IMR-90 (cell line): ENCODE measurements around the gene AGR3. TPM values are rescaled to one million over a fixed set of nuclear protein-coding genes. Genes with fewer than 3 reads are reported as not detected.

ENCODE experiments used
- ATAC-seq: fragments of 200-7000 bp; cut with Tn5 transposase; 2 replicates; pipeline ENCODE4 v1.9.1; 2020; ENCODE audit warnings: low read depth, mild to moderate bottlenecking, moderate library complexity
- BruUV-seq: library from RNA; stranded (reverse); fragments of 400-500 nt; replicated peaks from 2 replicates; lab custom pipeline; 2021; lab: Mats Ljungman, UMichigan
- CTCF ChIA-PET: fragments of 300-600 bp; formaldehyde crosslinking; extraction: SDS; loops from one replicate; lab custom pipeline; 2021; ENCODE audit warnings: antibody characterized with exemption; lab: Yijun Ruan, JAX
- POLR2A ChIA-PET: fragments of 300-600 bp; sonication (Branson Sonifier 250); formaldehyde crosslinking; loops from one replicate; lab custom pipeline; 2022; ENCODE audit warnings: antibody characterized with exemption; ENCODE audit not compliant: unreplicated experiment; lab: Charles Lee
- DNase-seq: peaks from one replicate; pipeline ENCODE4 v3.0.0; 2013
- H2AFZ ChIP-seq: replicated peaks from 2 replicates; pipeline ENCODE3; 2013; ENCODE audit warnings: low read length, mild to moderate bottlenecking; ENCODE audit not compliant: poor library complexity
- H2AK5ac ChIP-seq: 2 replicates; pipeline ENCODE4 v1.6.1; 2013; ENCODE audit warnings: low read depth, low read length, inconsistent platforms
- H2AK9ac ChIP-seq: replicated peaks from 2 replicates; pipeline ENCODE3; 2013; ENCODE audit warnings: mild to moderate bottlenecking, low read depth, low read length, moderate library complexity; ENCODE audit not compliant: poor library complexity
- H2BK120ac ChIP-seq: 2 replicates; pipeline ENCODE4 v1.6.1; 2013; ENCODE audit warnings: low read depth, low read length, inconsistent platforms
- H2BK15ac ChIP-seq: 3 replicates; pipeline ENCODE4 v1.6.1; 2013; ENCODE audit warnings: low read depth, low read length, inconsistent platforms
- H2BK20ac ChIP-seq: 2 replicates; pipeline ENCODE4 v1.6.1; 2013; ENCODE audit warnings: low read depth, mild to moderate bottlenecking, inconsistent platforms, low read length, moderate library complexity
- H2BK5ac ChIP-seq: 2 replicates; pipeline ENCODE4 v1.6.1; 2013; ENCODE audit warnings: mild to moderate bottlenecking, low read depth, low read length, inconsistent platforms; ENCODE audit not compliant: poor library complexity, severe bottlenecking
- H3K14ac ChIP-seq: replicated peaks from 2 replicates; pipeline ENCODE4 v1.6.1; 2013; ENCODE audit warnings: low read depth, low read length, inconsistent platforms
- H3K18ac ChIP-seq: 2 replicates; pipeline ENCODE4 v1.6.1; 2013; ENCODE audit warnings: low read depth, low read length, control low read depth
- H3K23ac ChIP-seq: 2 replicates; pipeline ENCODE4 v1.6.1; 2013; ENCODE audit warnings: low read depth, low read length, inconsistent platforms
- H3K27ac ChIP-seq: 2 replicates; pipeline ENCODE4 v1.5.1; 2013; ENCODE audit warnings: mild to moderate bottlenecking, control low read depth, low read length; ENCODE audit not compliant: insufficient read depth
- H3K27me3 ChIP-seq: 2 replicates; pipeline ENCODE4 v1.6.1; 2013; ENCODE audit warnings: low read length; ENCODE audit not compliant: control insufficient read depth, insufficient read depth
- H3K36me3 ChIP-seq: 2 replicates; pipeline ENCODE4 v1.6.1; 2013; ENCODE audit warnings: low read length, mixed read lengths; ENCODE audit not compliant: control insufficient read depth, insufficient read depth
- H3K4ac ChIP-seq: 2 replicates; pipeline ENCODE4 v1.6.1; 2013; ENCODE audit warnings: low read depth, low read length, inconsistent platforms
- H3K4me1 ChIP-seq: 2 replicates; pipeline ENCODE4 v1.6.1; 2013; ENCODE audit warnings: low read length, mixed read lengths; ENCODE audit not compliant: control insufficient read depth, insufficient read depth
- H3K4me2 ChIP-seq: 2 replicates; pipeline ENCODE4 v1.6.1; 2013; ENCODE audit warnings: low read depth, mild to moderate bottlenecking, control low read depth, low read length, moderate library complexity
- H3K4me3 ChIP-seq: 2 replicates; pipeline ENCODE4 v1.5.1; 2013; ENCODE audit warnings: low read depth, mild to moderate bottlenecking, control low read depth, low read length, moderate library complexity; ENCODE audit not compliant: insufficient read depth
- H3K56ac ChIP-seq: 2 replicates; pipeline ENCODE4 v1.6.1; 2013; ENCODE audit warnings: low read length, inconsistent platforms; ENCODE audit not compliant: insufficient read depth; ENCODE audit errors: extremely low read depth
- H3K79me1 ChIP-seq, 2 experiments: 2 replicates each; pipeline ENCODE4 v1.6.1; 2013; ENCODE audit warnings: low read length in 2 of 2, inconsistent platforms in 1 of 2, low read depth in 1 of 2
- H3K9ac ChIP-seq: 2 replicates; pipeline ENCODE4 v1.6.1; 2013; ENCODE audit warnings: low read depth, low read length, control low read depth
- H3K9me1 ChIP-seq: 2 replicates; pipeline ENCODE4 v1.6.1; 2013; ENCODE audit warnings: low read length, inconsistent platforms; ENCODE audit not compliant: insufficient read depth
- H3K9me3 ChIP-seq: 2 replicates; pipeline ENCODE4 v1.6.1; 2013; ENCODE audit warnings: low read length; ENCODE audit not compliant: control insufficient read depth, insufficient read depth
- H4K20me1 ChIP-seq: 2 replicates; pipeline ENCODE4 v1.6.1; 2013; ENCODE audit warnings: low read length, inconsistent platforms; ENCODE audit not compliant: insufficient read depth
- H4K5ac ChIP-seq: 2 replicates; pipeline ENCODE4 v1.6.1; 2013; ENCODE audit warnings: mild to moderate bottlenecking, low read depth, low read length, control low read depth
- H4K8ac ChIP-seq, 2 experiments: 2 replicates each; pipeline ENCODE4 v1.6.1; 2013; ENCODE audit warnings: low read depth in 2 of 2, low read length in 2 of 2, control low read depth in 1 of 2, inconsistent platforms in 1 of 2
- H4K91ac ChIP-seq: 2 replicates; pipeline ENCODE4 v1.6.1; 2013; ENCODE audit warnings: low read depth, low read length, inconsistent platforms; ENCODE audit not compliant: insufficient read depth
- BHLHE40 ChIP-seq: fragments of 150-350 bp; IDR thresholded peaks from 2 replicates; pipeline ENCODE4 v1.6.1; 2016; ENCODE audit warnings: mild to moderate bottlenecking, low read depth, low read length
- CEBPB ChIP-seq: IDR thresholded peaks from 2 replicates; pipeline ENCODE4 v1.6.1; 2012; ENCODE audit warnings: low read depth, low read length, improper control_type of control experiment
- CHD1 ChIP-seq: IDR thresholded peaks from 2 replicates; pipeline ENCODE4 v1.6.1; 2012; ENCODE audit warnings: low read depth, low read length, improper control_type of control experiment
- CTCF ChIP-seq: conservative IDR thresholded peaks from 2 replicates; pipeline ENCODE4 v1.5.1; 2012; ENCODE audit warnings: mild to moderate bottlenecking, low read depth, low read length, improper control_type of control experiment
- ELK1 ChIP-seq: fragments of 150-350 bp; IDR thresholded peaks from 2 replicates; pipeline ENCODE4 v1.6.1; 2016; ENCODE audit warnings: low read depth, mild to moderate bottlenecking, low read length, moderate library complexity, borderline replicate concordance
- FOS ChIP-seq: fragments of 150-350 bp; IDR thresholded peaks from 2 replicates; pipeline ENCODE4 v1.6.1; 2016; ENCODE audit warnings: low read depth, low read length
- MAFK ChIP-seq: IDR thresholded peaks from 2 replicates; pipeline ENCODE4 v1.6.1; 2012; ENCODE audit warnings: low read depth, low read length, improper control_type of control experiment
- MAZ ChIP-seq: IDR thresholded peaks from 2 replicates; pipeline ENCODE4 v1.6.1; 2012; ENCODE audit warnings: low read depth, mild to moderate bottlenecking, low read length, improper control_type of control experiment, moderate library complexity, borderline replicate concordance
- MXI1 ChIP-seq: IDR thresholded peaks from 2 replicates; pipeline ENCODE4 v1.6.1; 2012; ENCODE audit warnings: low read depth, mild to moderate bottlenecking, low read length, moderate library complexity, borderline replicate concordance
- NFE2L2 ChIP-seq: fragments of 150-350 bp; IDR thresholded peaks from 2 replicates; pipeline ENCODE4 v1.6.1; 2016; ENCODE audit warnings: low read depth, mild to moderate bottlenecking, low read length
- POLR2A ChIP-seq: IDR thresholded peaks from 2 replicates; pipeline ENCODE4 v1.6.1; 2012; ENCODE audit warnings: mild to moderate bottlenecking, low read depth, low read length
- RAD21 ChIP-seq: IDR thresholded peaks from 2 replicates; pipeline ENCODE4 v1.6.1; 2012; ENCODE audit warnings: low read length, improper control_type of control experiment
- RCOR1 ChIP-seq: IDR thresholded peaks from 2 replicates; pipeline ENCODE4 v1.6.1; 2012; ENCODE audit warnings: mild to moderate bottlenecking, low read length, improper control_type of control experiment; ENCODE audit not compliant: insufficient replicate concordance
- RFX5 ChIP-seq: IDR thresholded peaks from 2 replicates; pipeline ENCODE4 v1.8.0; 2012; ENCODE audit warnings: low read depth, mild to moderate bottlenecking, low read length, moderate library complexity
- SMC3 ChIP-seq: fragments of 150-350 bp; IDR thresholded peaks from 2 replicates; pipeline ENCODE4 v1.6.1; 2016; ENCODE audit warnings: low read depth, mild to moderate bottlenecking, antibody characterized with exemption, low read length, moderate library complexity
- USF2 ChIP-seq: fragments of 150-350 bp; IDR thresholded peaks from 2 replicates; pipeline ENCODE4 v1.6.1; 2017; ENCODE audit warnings: mild to moderate bottlenecking, antibody characterized with exemption, low read length, low read depth
- WGBS, 2 experiments: methylation state at CpG; one replicate each; pipeline versions ENCODE4 v1.1.5 to v1.1.7; 2013; ENCODE audit warnings: missing lambda C conversion rate in 2 of 2; ENCODE audit not compliant: insufficient read length in 1 of 2; ENCODE audit errors: extremely low coverage in 2 of 2; 5-methylcytosine and 5-hydroxymethylcytosine counted together
- dilution Hi-C: fragments of 300-500 bp; cut with HindIII; formaldehyde crosslinking; loops from one replicate; pipeline ENCODE4 v1.14.3; 2018; ENCODE audit warnings: low sequenced_read_pairs; ENCODE audit not compliant: unreplicated experiment
- in situ Hi-C: fragments of 300-500 bp; cut with MboI; formaldehyde crosslinking; loops from 3 replicates; pipeline ENCODE4 v1.14.3; 2019; ENCODE audit warnings: low sequenced_read_pairs, inconsistent platforms, mixed read lengths
- intact Hi-C: fragments of 100-400 bp; cut with micrococcal nuclease; formaldehyde crosslinking; loops from 2 replicates; pipeline ENCODE4 v1.10.0; 2022
- polyA plus RNA-seq, 3 experiments: library from polyadenylated mRNA; depleted of rRNA; stranded (reverse); fragments of >200 nt; gene quantifications; 2 replicates each; pipeline ENCODE4 v1.2.3, GENCODE V29; 2012; ENCODE audit warnings: low replicate concordance in 1 of 3
- total RNA-seq: library from RNA; depleted of rRNA; stranded (reverse); fragments of >200 nt; gene quantifications from 2 replicates; pipeline ENCODE4 v1.2.3, GENCODE V29; 2012

Gene AGR3
- total and polyA plus RNA-seq, 2 of the 4 experiments (the other 2 are of a cell fraction) = not detected

GRCh38 chr7:16810573-16810972 lies 71.2 kb downstream of the AGR3 start:
- Histone ChIP-seq H3K9me3 (no peaks in the 10 kb centered on the region), H3K27me3 (no peaks in the 10 kb centered on the region), H3K56ac (no peak overlapping the region), H3K9ac (no peak overlapping the region), H3K4me1 (peaks cover 2% of the 10 kb centered on the region; the same call in 1 of the 2 replicates), H3K18ac (no peak overlapping the region), H3K27ac (no peak overlapping the region), H4K91ac (no peak overlapping the region), H3K4me2 (no peak overlapping the region), H3K23ac (no peak overlapping the region), H2BK15ac (no peak overlapping the region), H2BK120ac (no peak overlapping the region), H3K36me3 (no peaks in the 10 kb centered on the region), H2AFZ (no peak overlapping the region), H2BK5ac (no peak overlapping the region), H3K4me3 (no peak overlapping the region), H4K20me1 (no peaks in the 10 kb centered on the region), H2AK9ac (no peak overlapping the region), H4K5ac (no peak overlapping the region), H3K79me1 (no peaks in the 10 kb centered on the region), H2BK20ac (no peak overlapping the region), H3K14ac (no peak overlapping the region), H3K4ac (no peak overlapping the region), H4K8ac (no peak overlapping the region), H2AK5ac (no peak overlapping the region), H3K9me1 (no peaks in the 10 kb centered on the region)
- no CpG with 5 or more reads among the region's 5 CpGs for WGBS, 2 experiments
- no peak for ATAC-seq
- dilution Hi-C loops = no loop called here
- ChIA-PET CTCF (no interaction called here), POLR2A (no interaction called here)
- intact Hi-C loops = no loop called here
- TF ChIP-seq ELK1 = no peak
- no peak for TF ChIP-seq BHLHE40
- no peak for TF ChIP-seq MAFK
- TF ChIP-seq POLR2A = no peak
- TF ChIP-seq MXI1 = no peak
- TF ChIP-seq NFE2L2 = no peak
- no peak for TF ChIP-seq FOS
- TF ChIP-seq CEBPB = no peak
- no peak for TF ChIP-seq SMC3
- TF ChIP-seq USF2 = no peak
- TF ChIP-seq MAZ = no peak
- no peak for TF ChIP-seq RAD21
- TF ChIP-seq CHD1 = no peak
- no peak for TF ChIP-seq RCOR1
- no peak for TF ChIP-seq RFX5
- TF ChIP-seq CTCF = no peak
- no TSS peak for BruUV-seq
- in situ Hi-C loops = no loop called here
- no peak for DNase-seq
